D721Med (cell line): Measurements from ENCODE around the gene CYBB.
A peak's percentile ranks its signal among the peaks of the same experiment; 100 is the strongest.

Source experiments
- DNase-seq: peaks from one replicate; pipeline ENCODE4 v3.0.0; 2011; ENCODE audit warnings: low spot score; ENCODE audit not compliant: insufficient read length
- FAIRE-seq: peaks from 2 replicates; lab custom pipeline; 2011; peaks lifted over from hg19 to GRCh38; lab: Jason Lieb, UNC
- TF ChIP-seq, protein P1 (sequence below): IDR thresholded peaks from 2 replicates; pipeline ENCODE4 v1.5.1; 2012; ENCODE audit warnings: mild to moderate bottlenecking, control low read depth; ENCODE audit not compliant: insufficient read depth; ENCODE audit errors: missing control alignments

The CYBB gene

DNA sequence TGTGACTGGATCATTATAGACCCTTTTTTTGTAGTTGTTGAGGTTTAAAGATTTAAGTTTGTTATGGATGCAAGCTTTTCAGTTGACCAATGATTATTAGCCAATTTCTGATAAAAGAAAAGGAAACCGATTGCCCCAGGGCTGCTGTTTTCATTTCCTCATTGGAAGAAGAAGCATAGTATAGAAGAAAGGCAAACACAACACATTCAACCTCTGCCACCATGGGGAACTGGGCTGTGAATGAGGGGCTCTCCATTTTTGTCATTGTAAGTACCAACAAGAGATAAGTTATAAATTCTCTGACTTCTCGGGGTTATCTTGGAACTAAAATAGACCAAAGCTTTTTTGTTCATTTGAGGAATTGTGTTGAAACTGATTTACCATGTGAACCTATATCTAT, at the start of gene CYBB:
Gene CYBB, plus strand, starts transcription at position 203 of the 400 bp plus-strand sequence. Its CDS starts 19 bp downstream, at position 222.
- no peak for DNase-seq
- TF ChIP-seq, protein P1, sequence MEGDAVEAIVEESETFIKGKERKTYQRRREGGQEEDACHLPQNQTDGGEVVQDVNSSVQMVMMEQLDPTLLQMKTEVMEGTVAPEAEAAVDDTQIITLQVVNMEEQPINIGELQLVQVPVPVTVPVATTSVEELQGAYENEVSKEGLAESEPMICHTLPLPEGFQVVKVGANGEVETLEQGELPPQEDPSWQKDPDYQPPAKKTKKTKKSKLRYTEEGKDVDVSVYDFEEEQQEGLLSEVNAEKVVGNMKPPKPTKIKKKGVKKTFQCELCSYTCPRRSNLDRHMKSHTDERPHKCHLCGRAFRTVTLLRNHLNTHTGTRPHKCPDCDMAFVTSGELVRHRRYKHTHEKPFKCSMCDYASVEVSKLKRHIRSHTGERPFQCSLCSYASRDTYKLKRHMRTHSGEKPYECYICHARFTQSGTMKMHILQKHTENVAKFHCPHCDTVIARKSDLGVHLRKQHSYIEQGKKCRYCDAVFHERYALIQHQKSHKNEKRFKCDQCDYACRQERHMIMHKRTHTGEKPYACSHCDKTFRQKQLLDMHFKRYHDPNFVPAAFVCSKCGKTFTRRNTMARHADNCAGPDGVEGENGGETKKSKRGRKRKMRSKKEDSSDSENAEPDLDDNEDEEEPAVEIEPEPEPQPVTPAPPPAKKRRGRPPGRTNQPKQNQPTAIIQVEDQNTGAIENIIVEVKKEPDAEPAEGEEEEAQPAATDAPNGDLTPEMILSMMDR, result no peak
- FAIRE-seq, result no peak

DNA sequence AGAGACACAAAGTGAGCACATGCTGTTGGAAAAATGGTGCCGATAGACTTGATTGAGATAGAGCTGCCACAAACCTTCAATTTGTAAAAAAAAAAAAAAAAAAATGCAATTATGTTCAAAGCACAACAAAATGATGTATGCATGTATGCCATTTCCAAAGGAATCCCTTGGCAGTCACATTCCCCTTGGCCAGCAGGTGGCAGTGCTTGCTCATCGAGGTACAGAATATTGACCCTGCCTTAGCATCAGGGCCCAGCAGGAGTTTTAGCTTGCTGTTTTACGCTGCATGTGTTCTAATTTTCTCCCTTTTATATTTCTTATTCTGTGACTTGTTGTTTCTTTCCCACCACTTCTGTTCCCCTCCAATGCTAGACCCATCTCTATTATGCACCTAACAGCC, 34.5 kb upstream of the CYBB start:
- TF ChIP-seq, protein P1, result peak; percentile 57
- peak; percentile 17 for DNase-seq
- peak; percentile 88 for FAIRE-seq

DNA sequence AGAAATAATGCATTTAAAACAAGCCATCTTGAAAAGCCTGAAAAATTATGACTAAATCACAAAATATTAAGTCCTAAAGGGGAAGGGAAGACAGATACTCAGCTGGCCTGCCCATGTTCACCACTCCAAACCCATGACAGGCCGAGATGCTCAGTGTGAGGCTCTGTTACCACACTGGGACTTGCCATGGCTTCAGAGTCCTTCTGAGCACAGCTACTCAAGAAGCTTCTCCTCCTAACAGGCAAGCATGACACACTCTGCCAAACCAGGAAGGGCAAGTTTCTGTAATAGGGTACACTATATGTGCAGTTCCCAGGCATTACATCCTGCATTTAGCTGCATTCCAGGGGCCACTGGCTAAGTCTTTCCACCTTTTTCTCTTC, 34.0 kb upstream of the CYBB start:
- no peak for FAIRE-seq
- TF ChIP-seq, protein P1, result no peak
- DNase-seq, result no peak

DNA sequence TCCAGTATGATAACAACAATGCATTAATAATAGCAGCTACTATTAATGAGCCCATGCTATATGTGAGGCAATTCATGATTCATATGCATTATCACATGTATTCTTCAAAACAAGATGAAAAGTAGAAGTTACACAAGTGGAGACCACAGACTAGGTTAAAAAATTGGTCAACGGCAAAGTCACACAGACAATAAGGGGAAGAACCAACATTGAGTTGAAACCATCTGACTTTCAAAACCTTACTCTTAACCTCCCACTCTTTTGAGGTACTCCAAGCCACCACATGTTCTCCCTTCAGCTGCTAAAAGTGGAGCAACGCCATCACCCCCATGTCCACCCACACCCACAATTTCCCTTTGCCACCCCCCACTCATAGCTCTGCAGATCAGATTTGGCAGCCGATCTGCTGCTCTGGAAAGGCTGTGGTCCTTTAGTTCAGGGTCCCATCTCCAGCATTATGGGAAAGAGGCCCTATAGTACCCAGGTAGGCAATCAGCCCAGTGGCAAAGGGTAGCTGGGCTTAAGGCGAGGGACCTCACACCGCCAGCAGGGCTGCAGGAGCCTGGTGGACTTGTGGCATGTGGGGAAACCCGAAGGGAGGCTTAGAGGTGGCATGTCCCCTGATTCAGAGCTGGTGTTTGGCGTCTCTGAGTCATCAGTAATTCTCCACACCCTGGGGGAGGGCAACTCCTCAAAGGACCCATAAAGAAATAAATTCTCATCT, 33.5 kb upstream of the CYBB start:
- FAIRE-seq (no peak), DNase-seq (no peak)
- TF ChIP-seq, protein P1, result no peak

DNA sequence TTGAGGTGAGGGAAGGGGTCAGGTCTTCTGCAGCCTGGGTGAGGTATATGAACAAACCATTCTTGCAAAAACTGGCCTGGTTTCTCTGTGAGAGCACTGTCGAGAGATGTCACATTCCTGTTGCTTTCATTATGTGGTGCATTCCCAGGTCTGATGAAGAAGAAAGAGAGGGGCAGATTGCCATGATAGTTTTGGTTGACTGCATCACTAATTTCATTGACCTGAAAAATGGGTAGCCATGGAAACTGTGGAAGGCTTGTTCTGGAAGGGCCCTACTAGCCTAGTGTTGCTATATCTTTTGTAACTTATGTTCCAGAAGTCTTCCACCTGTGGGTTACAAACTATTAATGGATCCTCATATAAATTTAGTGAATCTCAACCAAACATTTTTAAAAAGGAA, 32.9 kb upstream of the CYBB start:
- FAIRE-seq (no peak), DNase-seq (no peak)
- TF ChIP-seq, protein P1, result no peak

DNA sequence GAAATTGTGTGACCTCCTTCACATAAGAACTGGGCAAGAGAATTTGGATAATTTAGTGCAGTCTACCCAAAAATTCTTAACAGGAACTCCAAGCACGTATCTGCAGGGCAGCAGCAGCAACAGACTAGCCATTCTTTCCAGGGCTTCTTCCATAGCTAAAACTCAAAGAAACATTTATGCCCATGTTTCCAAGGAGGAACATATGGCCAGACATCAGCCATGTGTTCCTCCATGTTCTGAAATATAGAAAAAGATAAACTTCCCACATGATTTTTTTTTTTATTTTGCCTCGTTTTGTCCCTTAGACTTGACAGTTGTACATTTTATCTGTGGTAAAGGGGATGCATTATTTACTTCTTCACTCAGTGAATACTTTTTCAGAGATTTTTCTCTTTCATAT, 27.6 kb upstream of the CYBB start:
- TF ChIP-seq, protein P1, result no peak
- FAIRE-seq (no peak), DNase-seq (no peak)

DNA sequence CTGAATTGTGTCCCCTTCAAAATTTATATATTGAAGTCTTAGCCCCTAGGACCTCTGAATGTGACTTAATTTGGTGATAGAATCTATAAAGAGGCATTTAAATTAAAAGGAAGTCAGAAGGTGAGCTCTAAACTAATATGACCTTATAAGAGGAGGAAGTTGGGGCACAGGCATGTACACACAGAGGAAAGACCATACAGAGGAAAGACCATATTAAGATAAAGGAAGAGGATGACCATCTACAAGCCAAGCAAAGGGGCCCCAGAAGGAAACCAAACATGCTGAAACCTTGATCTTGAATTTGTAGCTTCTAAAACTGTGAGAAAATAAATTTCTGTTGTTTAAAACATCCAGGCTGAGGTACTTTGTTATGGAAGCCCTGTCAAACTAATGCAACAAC, 26.9 kb upstream of the CYBB start:
- no peak for DNase-seq
- TF ChIP-seq, protein P1, result no peak
- no peak for FAIRE-seq
